Measurements from ENCODE around the gene INAFM2. TPM values are rescaled to one million over a fixed set of nuclear protein-coding genes. Genes with fewer than 3 reads are reported as not detected.

Gene INAFM2
- 23.1 and 25.4 TPM in 2 replicates for total RNA-seq (2021)
- long read RNA-seq, transcript INAFM2-202 (1 exons, 3,052 nt): major isoform, 5 of 5 reads
- long read RNA-seq, partial matches to known transcripts: 0 of 5 reads
- long read RNA-seq, other reads (novel, unspliced or antisense): 0 of 5 reads

DNA sequence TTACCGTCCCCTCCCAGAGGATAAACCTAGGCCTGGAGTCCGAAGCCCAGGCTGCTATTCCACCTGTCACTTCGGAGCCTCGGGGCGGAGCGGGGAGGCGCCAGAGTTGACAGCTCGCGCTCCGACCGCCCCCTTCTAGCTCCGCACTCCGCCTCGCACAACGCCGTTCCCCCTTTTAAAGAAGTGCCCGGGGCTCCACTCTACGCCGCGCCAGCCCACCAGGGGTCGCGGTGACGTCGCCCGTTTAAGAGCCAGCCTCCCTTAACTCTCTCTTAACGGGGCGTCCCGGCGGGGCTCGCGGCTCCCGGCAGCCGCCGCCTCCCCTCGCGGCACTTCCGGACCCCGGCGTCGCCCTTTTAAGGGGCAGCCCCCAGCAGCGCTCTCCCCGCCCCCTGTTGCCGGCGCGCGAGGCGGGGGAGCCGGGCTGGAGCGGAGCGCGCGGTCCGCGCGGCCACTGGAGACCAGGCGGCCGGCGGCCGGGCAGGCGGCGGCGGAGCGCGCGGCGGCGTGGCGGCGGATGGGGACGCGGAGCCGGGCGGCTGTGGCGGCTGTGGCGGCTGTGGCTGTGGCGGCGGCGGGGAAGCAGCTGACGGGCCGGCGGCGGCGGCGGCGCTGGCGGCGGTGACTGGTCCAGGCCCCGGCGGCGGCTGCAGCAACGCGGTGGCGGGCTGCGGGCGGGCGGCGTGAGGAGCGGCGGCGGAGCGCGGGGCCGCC is at the start of gene INAFM2:
INAFM2 (plus strand) TSS at position 454 of the 714 bp plus-strand sequence. CDS start 364 bp downstream, outside the sequence.
- peak; percentile 96 for DNase-seq
- WGBS (ENCODE audit: extremely low coverage, insufficient read length, low lambda C conversion rate): no CpG with 5 or more reads among the region's 103 CpGs
- TF ChIP-seq, protein P1, sequence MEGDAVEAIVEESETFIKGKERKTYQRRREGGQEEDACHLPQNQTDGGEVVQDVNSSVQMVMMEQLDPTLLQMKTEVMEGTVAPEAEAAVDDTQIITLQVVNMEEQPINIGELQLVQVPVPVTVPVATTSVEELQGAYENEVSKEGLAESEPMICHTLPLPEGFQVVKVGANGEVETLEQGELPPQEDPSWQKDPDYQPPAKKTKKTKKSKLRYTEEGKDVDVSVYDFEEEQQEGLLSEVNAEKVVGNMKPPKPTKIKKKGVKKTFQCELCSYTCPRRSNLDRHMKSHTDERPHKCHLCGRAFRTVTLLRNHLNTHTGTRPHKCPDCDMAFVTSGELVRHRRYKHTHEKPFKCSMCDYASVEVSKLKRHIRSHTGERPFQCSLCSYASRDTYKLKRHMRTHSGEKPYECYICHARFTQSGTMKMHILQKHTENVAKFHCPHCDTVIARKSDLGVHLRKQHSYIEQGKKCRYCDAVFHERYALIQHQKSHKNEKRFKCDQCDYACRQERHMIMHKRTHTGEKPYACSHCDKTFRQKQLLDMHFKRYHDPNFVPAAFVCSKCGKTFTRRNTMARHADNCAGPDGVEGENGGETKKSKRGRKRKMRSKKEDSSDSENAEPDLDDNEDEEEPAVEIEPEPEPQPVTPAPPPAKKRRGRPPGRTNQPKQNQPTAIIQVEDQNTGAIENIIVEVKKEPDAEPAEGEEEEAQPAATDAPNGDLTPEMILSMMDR (conservative IDR thresholded peaks at IDR 0.05): peak; percentile 60
- H2BK120ac ChIP-seq (ENCODE audit: low read depth, low read length, poor library complexity, severe bottlenecking): no peak within 1 kb of the TSS
- no peak within 1 kb of the TSS for H3K18ac ChIP-seq (ENCODE audit: insufficient read length, low read depth, low read length)
- Mint-ChIP-seq H3K4me3 (peak within 1 kb of the TSS; percentile 67 to 85), H3K36me3 (ENCODE audit: insufficient read depth in 1 of 3, low read depth in 3 of 3) (peaks cover 0 to 9% (median 6%) of the 10 kb centered on the region in 3 experiments; a peak in 4 of 7 replicates), H3K9me3 (peaks cover 0 to 6% of the 10 kb centered on the region in 2 experiments; a peak in 1 of 5 replicates), H3K27me3 (ENCODE audit: low read depth) (peaks cover 38% of the 10 kb centered on the region), H3K4me1 (peaks cover 53 to 58% of the 10 kb centered on the region in 2 experiments), H3K27ac (no peak within 1 kb of the TSS)
- H4K91ac ChIP-seq (ENCODE audit: insufficient read length, low read depth, low read length): no peak within 1 kb of the TSS
- no peak within 1 kb of the TSS for H2AK5ac ChIP-seq (ENCODE audit: insufficient read length, low read length)
- no peaks in the 10 kb centered on the region for H3K79me1 ChIP-seq (ENCODE audit: insufficient read depth, low read depth, low read length, poor library complexity, severe bottlenecking)
- no peak within 1 kb of the TSS for H2BK5ac ChIP-seq (ENCODE audit: insufficient read length, low read length)
- H3T11ph ChIP-seq (ENCODE audit: low read length): no peak within 1 kb of the TSS
- peak within 1 kb of the TSS; percentile 58 for H3K4me2 ChIP-seq (ENCODE audit: insufficient read depth, insufficient read length, low read length)
- H3K56ac ChIP-seq (ENCODE audit: insufficient read length, low read depth, low read length): no peak within 1 kb of the TSS
- no peaks in the 10 kb centered on the region; the same call in 1 of the 2 replicates for H3K27me3 ChIP-seq (ENCODE audit: insufficient read depth, low read length)
- H3K14ac ChIP-seq (ENCODE audit: insufficient read depth, low read length): no peak within 1 kb of the TSS; the same call in 1 of the 2 replicates
- H3K27ac ChIP-seq (ENCODE audit: insufficient read length, low read depth, low read length): no peak within 1 kb of the TSS
- H3K9me3 ChIP-seq (ENCODE audit: control insufficient read depth, low read depth, low read length): no peaks in the 10 kb centered on the region
- no peak within 1 kb of the TSS for H4K8ac ChIP-seq (replicated peaks; ENCODE audit: insufficient read length, low read depth, low read length)
- H2BK15ac ChIP-seq (ENCODE audit: low read depth, low read length): no peak within 1 kb of the TSS
- peaks cover 10% of the 10 kb centered on the region for H3K23me2 ChIP-seq (ENCODE audit: insufficient read length, low read depth, low read length, poor library complexity, severe bottlenecking)
- H3K79me2 ChIP-seq (ENCODE audit: insufficient read depth, low read length): no peaks in the 10 kb centered on the region
- H2AFZ ChIP-seq (ENCODE audit: low read length): no peak within 1 kb of the TSS
- no peak within 1 kb of the TSS for H3K9ac ChIP-seq (ENCODE audit: extremely low read depth, insufficient read length, low read length)
- no peaks in the 10 kb centered on the region for H4K20me1 ChIP-seq (ENCODE audit: control insufficient read depth, insufficient read depth, insufficient read length)
- H4K5ac ChIP-seq (ENCODE audit: insufficient read length, low read depth, low read length): no peak within 1 kb of the TSS
- no peak within 1 kb of the TSS for H3K23ac ChIP-seq (ENCODE audit: insufficient read length, low read depth, low read length)
- H2BK20ac ChIP-seq (ENCODE audit: low read depth, low read length, poor library complexity, severe bottlenecking): no peak within 1 kb of the TSS
- no peak within 1 kb of the TSS for H2BK12ac ChIP-seq (ENCODE audit: insufficient read length, low read depth, low read length)
- no peak within 1 kb of the TSS for H3K4ac ChIP-seq (ENCODE audit: low read depth, low read length)
- H3K4me1 ChIP-seq (ENCODE audit: insufficient read depth, low read length): peaks cover 23% of the 10 kb centered on the region; the same call in 1 of the 2 replicates
